ENCODE measurements around the gene KCNC1. TPM values are rescaled to one million over a fixed set of nuclear protein-coding genes. Genes with fewer than 3 reads are reported as not detected.

The KCNC1 gene
- total and polyA plus RNA-seq, 9 of the 15 experiments (the other 6 are each of a cell fraction or from before 2014, with no cell fraction given) = 0.05 to 0.08 TPM; not detected in 7

DNA sequence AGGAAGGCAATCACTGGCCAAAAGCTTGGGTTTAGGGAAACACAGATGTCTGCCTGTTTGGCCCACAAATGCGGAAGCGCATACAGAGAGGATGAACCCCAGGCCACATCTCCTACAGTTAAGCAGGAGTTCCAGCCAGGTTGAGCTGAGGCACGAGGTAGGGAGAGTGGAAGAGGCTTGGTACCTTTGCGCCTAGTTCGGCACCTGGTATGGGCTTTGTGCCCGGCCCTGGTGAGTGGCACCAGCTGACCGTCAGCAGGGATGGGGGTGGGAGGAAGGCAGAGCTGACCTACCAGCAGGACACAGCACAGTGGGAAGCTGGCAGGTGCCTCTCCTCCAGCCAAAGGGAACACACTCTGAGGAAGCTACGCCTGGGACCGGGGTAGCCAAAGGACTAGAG is 57.6 kb downstream of the KCNC1 start:
- Histone ChIP-seq H3K27ac (ENCODE audit: extremely low read depth, low read depth, low read length) (no peak overlapping the region), H3K9me1 (ENCODE audit: control insufficient read depth, insufficient read depth, low read length) (no peaks in the 10 kb centered on the region), H3K9ac (ENCODE audit: insufficient read depth in 1 of 2, low read depth in 2 of 2, low read length in 2 of 2) (no peak overlapping the region), H3K9me3 (replicated peaks; ENCODE audit: control insufficient read depth, insufficient read depth, low read depth, low read length) (no peaks in the 10 kb centered on the region), H3K4me1 (replicated peaks in 1 of 2; ENCODE audit: control insufficient read depth in 2 of 2, insufficient read depth in 2 of 2, low read length in 2 of 2) (peaks cover 0 to 5% of the 10 kb centered on the region in 2 experiments; a peak in 1 of 5 replicates), H3K4me2 (ENCODE audit: insufficient read depth, low read length) (no peak overlapping the region), H4K20me1 (replicated peaks; ENCODE audit: control insufficient read depth, insufficient read depth, low read length) (no peaks in the 10 kb centered on the region; the same call in 1 of the 2 replicates), H2AFZ (ENCODE audit: low read depth, low read length) (no peak overlapping the region), H3K27me3 (ENCODE audit: control insufficient read depth in 2 of 2, insufficient read depth in 2 of 2, low read length in 2 of 2) (no peaks in the 10 kb centered on the region), H3K79me2 (ENCODE audit: control insufficient read depth, insufficient read depth, low read length) (no peaks in the 10 kb centered on the region), H3K36me3 (ENCODE audit: control insufficient read depth, insufficient read depth, low read length) (no peaks in the 10 kb centered on the region), H3K4me3 (no peak overlapping the region)
- WGBS (ENCODE audit: insufficient coverage, low coverage, missing lambda C conversion rate) = 43% methylated on average over 8 of the region's 9 CpGs
- ATAC-seq (no peak), DNase-seq (ENCODE audit: extremely low read depth in 1 of 4, low spot score in 3 of 4) (no peak), FAIRE-seq (no peak)
- TF ChIP-seq, protein P1, sequence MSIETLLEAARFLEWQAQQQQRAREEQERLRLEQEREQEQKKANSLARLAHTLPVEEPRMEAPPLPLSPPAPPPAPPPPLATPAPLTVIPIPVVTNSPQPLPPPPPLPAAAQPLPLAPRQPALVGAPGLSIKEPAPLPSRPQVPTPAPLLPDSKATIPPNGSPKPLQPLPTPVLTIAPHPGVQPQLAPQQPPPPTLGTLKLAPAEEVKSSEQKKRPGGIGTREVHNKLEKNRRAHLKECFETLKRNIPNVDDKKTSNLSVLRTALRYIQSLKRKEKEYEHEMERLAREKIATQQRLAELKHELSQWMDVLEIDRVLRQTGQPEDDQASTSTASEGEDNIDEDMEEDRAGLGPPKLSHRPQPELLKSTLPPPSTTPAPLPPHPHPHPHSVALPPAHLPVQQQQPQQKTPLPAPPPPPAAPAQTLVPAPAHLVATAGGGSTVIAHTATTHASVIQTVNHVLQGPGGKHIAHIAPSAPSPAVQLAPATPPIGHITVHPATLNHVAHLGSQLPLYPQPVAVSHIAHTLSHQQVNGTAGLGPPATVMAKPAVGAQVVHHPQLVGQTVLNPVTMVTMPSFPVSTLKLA (conservative IDR thresholded peaks at IDR 0.05) = no peak
- TF ChIP-seq BRD4 (IDR thresholded peaks at IDR 0.05) = no peak
- TF ChIP-seq ETV1 (tag; conservative IDR thresholded peaks at IDR 0.05; ENCODE audit: low read depth) = no peak
- TF ChIP-seq MAFF (IDR thresholded peaks at IDR 0.05; ENCODE audit: low read length) = no peak
- TF ChIP-seq, protein P2, sequence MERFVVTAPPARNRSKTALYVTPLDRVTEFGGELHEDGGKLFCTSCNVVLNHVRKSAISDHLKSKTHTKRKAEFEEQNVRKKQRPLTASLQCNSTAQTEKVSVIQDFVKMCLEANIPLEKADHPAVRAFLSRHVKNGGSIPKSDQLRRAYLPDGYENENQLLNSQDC (CRISPR knock-in tag; IDR thresholded peaks at IDR 0.05) = no peak
- no peak for TF ChIP-seq RNF2 (IDR thresholded peaks at IDR 0.05)
- TF ChIP-seq ZFPM2 (CRISPR knock-in tag; IDR thresholded peaks at IDR 0.05) = no peak
- intact Hi-C loops (cut with micrococcal nuclease) (no loop called here), in situ Hi-C loops (cut with MboI) (no loop called here)
- CTCF ChIA-PET (ENCODE audit: low intra/inter-chr PET ratio) = no interaction called here
- BruUV-seq (replicated peaks) = no TSS peak
- POLR2A ChIA-PET = no interaction called here

Measured in K562 (cell line).